K562 (cell line): ENCODE results near the gene CCDC194. TPM values are rescaled to one million over a fixed set of nuclear protein-coding genes. Genes with fewer than 3 reads are reported as not detected.
A peak's percentile ranks its signal among the peaks of the same experiment; 100 is the strongest.

Experiments
- CBX1 ChIP-seq: sonication (generic); IDR thresholded peaks from 2 replicates; pipeline ENCODE4 v1.6.1; 2016; ENCODE audit warnings: antibody characterized with exemption, low read depth, mild to moderate bottlenecking
- CREB1 ChIP-seq, 2 experiments: sonication (generic) in 1 of 2; formaldehyde crosslinking in 1 of 2; IDR thresholded peaks; 2 replicates each; pipeline versions ENCODE4 v1.6.1 to v1.8.0; 2012 to 2022; ENCODE audit warnings: inconsistent platforms in 1 of 2, mild to moderate bottlenecking in 1 of 2, missing genetic modification reagents in 1 of 2, moderate library complexity in 1 of 2
- GABPB1 ChIP-seq: sonication (generic); formaldehyde crosslinking; IDR thresholded peaks from 2 replicates; pipeline ENCODE4 v1.8.0; 2022; ENCODE audit warnings: mild to moderate bottlenecking, missing genetic modification reagents
- GABPB2 ChIP-seq: fragments of 250-450 bp; sonication (Bioruptor Pico); conservative IDR thresholded peaks from 2 replicates; pipeline ENCODE4 v1.5.1; 2021; ENCODE audit warnings: mild to moderate bottlenecking
- HNRNPLL ChIP-seq: fragments of 200-400 bp; formaldehyde crosslinking; IDR thresholded peaks from 2 replicates; pipeline ENCODE4 v1.6.1; 2017; ENCODE audit warnings: low read length, low read depth, mild to moderate bottlenecking; ENCODE audit not compliant: poor library complexity, severe bottlenecking
- KLF13 ChIP-seq: fragments of 450-650 bp; IDR thresholded peaks from 2 replicates; pipeline ENCODE4 v1.6.1; 2016; ENCODE audit warnings: missing genetic modification characterization, low read depth, mild to moderate bottlenecking, missing compliant biosample characterization, moderate library complexity, borderline replicate concordance
- MTA3 ChIP-seq: fragments of 450-650 bp; formaldehyde crosslinking; IDR thresholded peaks from 2 replicates; pipeline ENCODE4 v1.6.1; 2017; ENCODE audit warnings: mild to moderate bottlenecking, borderline replicate concordance
- MYNN ChIP-seq, 2 experiments: sonication (generic); formaldehyde crosslinking in 1 of 2; IDR thresholded peaks; 2 replicates each; pipeline versions ENCODE4 v1.5.0 to v1.6.1; 2016 to 2020; ENCODE audit warnings: antibody characterized with exemption in 1 of 2, missing genetic modification reagents in 1 of 2
- NFYB ChIP-seq: IDR thresholded peaks from 2 replicates; pipeline ENCODE4 v1.6.1; 2011; ENCODE audit warnings: mild to moderate bottlenecking, moderate library complexity; ENCODE audit not compliant: insufficient read length; ENCODE audit errors: extremely low read depth
- NR4A1 ChIP-seq, 2 experiments: fragments of 250-450 bp in 1 of 2; fragments of 450-650 bp in 1 of 2; sonication (Bioruptor Pico) in 1 of 2; IDR thresholded peaks; 2 replicates each; pipeline versions ENCODE4 v1.4.0 to v1.6.1; 2016 to 2020; ENCODE audit warnings: mild to moderate bottlenecking in 2 of 2, missing compliant biosample characterization in 1 of 2, missing genetic modification characterization in 1 of 2, moderate library complexity in 1 of 2
- RB1 ChIP-seq: fragments of 450-650 bp; IDR thresholded peaks from 2 replicates; pipeline ENCODE4 v1.6.1; 2017; ENCODE audit warnings: low read depth, mild to moderate bottlenecking
- RCOR1 ChIP-seq, 2 experiments: IDR thresholded peaks; 2 replicates each; pipeline ENCODE4 v1.6.1; 2012; ENCODE audit warnings: low read depth in 2 of 2, low read length in 2 of 2, borderline replicate concordance in 1 of 2, improper control_type of control experiment in 1 of 2
- SMARCC2 ChIP-seq: fragments of 450-650 bp; IDR thresholded peaks from 2 replicates; pipeline ENCODE4 v1.6.1; 2017; ENCODE audit warnings: antibody characterized with exemption, moderate library complexity, mild to moderate bottlenecking, low read depth
- SRF ChIP-seq, 2 experiments: fragments of 250-450, 450-650 bp in 1 of 2; sonication (Bioruptor Pico) in 1 of 2; sonication (generic) in 1 of 2; formaldehyde crosslinking; IDR thresholded peaks; 2 replicates each; pipeline versions ENCODE4 v1.5.0 to v1.5.1; 2020 to 2022; ENCODE audit warnings: mild to moderate bottlenecking in 1 of 2, missing genetic modification reagents in 1 of 2
- TARDBP ChIP-seq: fragments of 450-650 bp; IDR thresholded peaks from 2 replicates; pipeline ENCODE4 v1.6.1; 2016
- ZFP36 ChIP-seq: fragments of 150-350 bp; IDR thresholded peaks from 2 replicates; pipeline ENCODE4 v1.6.1; 2018; ENCODE audit warnings: low read length, low read depth; ENCODE audit not compliant: partially characterized antibody
- ZNF124 ChIP-seq: sonication (generic); formaldehyde crosslinking; IDR thresholded peaks from 2 replicates; pipeline ENCODE4 v1.8.1; 2022; ENCODE audit warnings: missing genetic modification reagents
- polyA plus RNA-seq, 8 experiments: library from polyadenylated mRNA; depleted of rRNA in 4 of 8; stranded (reverse) in 5 of 8; unstranded in 3 of 8; fragments of >200 nt; fragmentation: Nextera tagmentation in 2 of 8; fragmentation: Illumina TruSeq in 1 of 8; extraction: Ambion mirVana in 2 of 8; extraction: Trizol in 1 of 8; gene quantifications; 2 replicates each; pipeline versions ENCODE4 v1.2.1 to v1.2.3, GENCODE V29; 2011 to 2014; ENCODE audit warnings: inconsistent platforms in 1 of 8, missing spikeins in 1 of 8
- total RNA-seq, 7 experiments: library from RNA; depleted of rRNA in 6 of 7; stranded (reverse); fragments of >200 nt in 6 of 7; fragmentation: Illumina TruSeq in 2 of 7; extraction: Trizol in 2 of 7; gene quantifications; 2 replicates each; pipeline versions ENCODE4 v1.2.1 to v1.2.3, GENCODE V29; 2011 to 2021; ENCODE audit warnings: low replicate concordance in 1 of 7
- TF ChIP-seq, protein P1 (sequence below): fragments of 250-450 bp; sonication (Bioruptor Pico); IDR thresholded peaks from 2 replicates; pipeline ENCODE4 v1.8.0; 2022; ENCODE audit warnings: moderate library complexity, mild to moderate bottlenecking, inconsistent platforms
- TF ChIP-seq, protein P2 (sequence below): fragments of 200-400 bp; formaldehyde crosslinking; IDR thresholded peaks from 2 replicates; pipeline ENCODE4 v1.6.1; 2017; ENCODE audit warnings: mild to moderate bottlenecking, low read depth, low read length, moderate library complexity
- TF ChIP-seq, protein P3 (sequence below): sonication (generic); formaldehyde crosslinking; IDR thresholded peaks from 2 replicates; pipeline ENCODE4 v1.8.0; 2022; ENCODE audit warnings: mild to moderate bottlenecking, low read depth, missing genetic modification reagents

The CCDC194 gene
- total and polyA plus RNA-seq, 9 of the 15 experiments (the other 6 are each of a cell fraction or from before 2014, with no cell fraction given) = 0.13 to 1.3 (median 0.39) TPM; not detected in 3

DNA sequence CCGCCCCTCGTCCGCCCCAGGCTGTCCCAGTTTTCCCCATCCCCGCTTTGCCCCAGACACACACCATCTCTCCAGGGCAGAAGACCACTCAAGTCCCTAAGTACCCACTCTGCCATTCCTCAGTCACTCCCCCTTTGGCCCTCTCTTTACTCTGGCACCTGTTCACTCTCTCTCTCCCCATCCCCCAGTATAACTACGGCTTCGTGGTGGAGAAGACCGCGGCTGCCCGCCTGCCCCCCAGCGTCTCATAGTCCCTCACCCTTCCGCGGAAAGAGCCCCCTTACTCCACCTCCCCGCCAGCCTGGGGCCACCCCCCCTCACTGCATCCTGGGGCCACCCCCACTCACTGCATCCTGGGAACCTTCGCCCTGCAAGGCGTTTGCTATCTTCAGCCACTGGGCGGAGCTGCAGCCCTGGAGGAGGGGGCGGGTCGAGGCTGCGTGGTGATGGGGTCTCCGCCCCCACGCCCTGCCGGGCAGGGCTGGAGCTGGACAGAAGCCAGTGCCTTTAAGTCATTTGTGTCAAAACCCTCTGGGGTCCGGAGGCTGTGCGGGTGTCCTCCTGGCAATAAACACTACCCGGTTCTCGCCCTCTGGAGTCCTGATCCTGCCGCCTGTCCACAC lies 30.9 kb upstream of the CCDC194 start (continued):
- TF ChIP-seq MTA3 (0 out of 2 replicates have a peak, but pooled peaks have one; percentile 42), RCOR1 (IDR thresholded peaks at IDR 0.05; ENCODE audit: borderline replicate concordance in 1 of 2, low read depth in 2 of 2, low read length in 2 of 2) (peak in 1 of 2 experiments; percentile 80; a peak in 2 of 4 replicates), TARDBP (no peak), NFYB (no peak), ZNF124 (CRISPR knock-in tag) (no peak), RB1 (peak; percentile 75), MYNN (IDR thresholded peaks at IDR 0.05) (0 out of 2 replicates have a peak, but pooled peaks have one; percentile 27), MYNN (CRISPR knock-in tag; IDR thresholded peaks at IDR 0.05) (no peak), CBX1 (0 out of 2 replicates have a peak, but pooled peaks have one; percentile 17), HNRNPLL (no peak), SMARCC2 (no peak), NR4A1 (CRISPR knock-in tag; IDR thresholded peaks at IDR 0.05) (no peak), NR4A1 (tag; IDR thresholded peaks at IDR 0.05) (no peak), GABPB1 (CRISPR knock-in tag) (peak; percentile 46; the same call in 1 of the 2 replicates), ZFP36 (peak; percentile 19), KLF13 (tag) (peak; percentile 49; the same call in 1 of the 2 replicates), GABPB2 (no peak), CREB1 (IDR thresholded peaks at IDR 0.05) (0 out of 2 replicates have a peak, but pooled peaks have one; percentile 22), CREB1 (CRISPR knock-in tag; IDR thresholded peaks at IDR 0.05) (no peak), SRF (CRISPR knock-in tag; IDR thresholded peaks at IDR 0.05) (no peak)
- TF ChIP-seq, protein P1, sequence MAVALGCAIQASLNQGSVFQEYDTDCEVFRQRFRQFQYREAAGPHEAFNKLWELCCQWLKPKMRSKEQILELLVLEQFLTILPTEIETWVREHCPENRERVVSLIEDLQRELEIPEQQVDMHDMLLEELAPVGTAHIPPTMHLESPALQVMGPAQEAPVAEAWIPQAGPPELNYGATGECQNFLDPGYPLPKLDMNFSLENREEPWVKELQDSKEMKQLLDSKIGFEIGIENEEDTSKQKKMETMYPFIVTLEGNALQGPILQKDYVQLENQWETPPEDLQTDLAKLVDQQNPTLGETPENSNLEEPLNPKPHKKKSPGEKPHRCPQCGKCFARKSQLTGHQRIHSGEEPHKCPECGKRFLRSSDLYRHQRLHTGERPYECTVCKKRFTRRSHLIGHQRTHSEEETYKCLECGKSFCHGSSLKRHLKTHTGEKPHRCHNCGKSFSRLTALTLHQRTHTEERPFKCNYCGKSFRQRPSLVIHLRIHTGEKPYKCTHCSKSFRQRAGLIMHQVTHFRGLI = no peak
- TF ChIP-seq, protein P2, sequence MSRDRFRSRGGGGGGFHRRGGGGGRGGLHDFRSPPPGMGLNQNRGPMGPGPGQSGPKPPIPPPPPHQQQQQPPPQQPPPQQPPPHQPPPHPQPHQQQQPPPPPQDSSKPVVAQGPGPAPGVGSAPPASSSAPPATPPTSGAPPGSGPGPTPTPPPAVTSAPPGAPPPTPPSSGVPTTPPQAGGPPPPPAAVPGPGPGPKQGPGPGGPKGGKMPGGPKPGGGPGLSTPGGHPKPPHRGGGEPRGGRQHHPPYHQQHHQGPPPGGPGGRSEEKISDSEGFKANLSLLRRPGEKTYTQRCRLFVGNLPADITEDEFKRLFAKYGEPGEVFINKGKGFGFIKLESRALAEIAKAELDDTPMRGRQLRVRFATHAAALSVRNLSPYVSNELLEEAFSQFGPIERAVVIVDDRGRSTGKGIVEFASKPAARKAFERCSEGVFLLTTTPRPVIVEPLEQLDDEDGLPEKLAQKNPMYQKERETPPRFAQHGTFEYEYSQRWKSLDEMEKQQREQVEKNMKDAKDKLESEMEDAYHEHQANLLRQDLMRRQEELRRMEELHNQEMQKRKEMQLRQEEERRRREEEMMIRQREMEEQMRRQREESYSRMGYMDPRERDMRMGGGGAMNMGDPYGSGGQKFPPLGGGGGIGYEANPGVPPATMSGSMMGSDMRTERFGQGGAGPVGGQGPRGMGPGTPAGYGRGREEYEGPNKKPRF = no peak
- TF ChIP-seq, protein P3, sequence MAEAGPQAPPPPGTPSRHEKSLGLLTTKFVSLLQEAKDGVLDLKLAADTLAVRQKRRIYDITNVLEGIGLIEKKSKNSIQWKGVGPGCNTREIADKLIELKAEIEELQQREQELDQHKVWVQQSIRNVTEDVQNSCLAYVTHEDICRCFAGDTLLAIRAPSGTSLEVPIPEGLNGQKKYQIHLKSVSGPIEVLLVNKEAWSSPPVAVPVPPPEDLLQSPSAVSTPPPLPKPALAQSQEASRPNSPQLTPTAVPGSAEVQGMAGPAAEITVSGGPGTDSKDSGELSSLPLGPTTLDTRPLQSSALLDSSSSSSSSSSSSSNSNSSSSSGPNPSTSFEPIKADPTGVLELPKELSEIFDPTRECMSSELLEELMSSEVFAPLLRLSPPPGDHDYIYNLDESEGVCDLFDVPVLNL (CRISPR knock-in tag) = no peak
